Coronary artery (tissue), 2 donors: ENCODE data around the gene PLXNA2.

Experiments used
- DNase-seq: peaks from one replicate; pipeline ENCODE4 v3.0.0-alpha.2; 2017; ENCODE audit warnings: low spot score
- H3K27ac ChIP-seq, 2 donors: fragments of 200-600 bp; sonication (generic); one replicate each; pipeline ENCODE4 v1.5.1; 2016 to 2019
- H3K4me3 ChIP-seq: fragments of 200-600 bp; sonication (generic); 2 replicates; pipeline ENCODE4 v1.5.1; 2016; ENCODE audit warnings: mild to moderate bottlenecking, moderate library complexity
- TF ChIP-seq, protein P1 (sequence below): fragments of 200-600 bp; sonication (generic); IDR thresholded peaks from one replicate; pipeline ENCODE4 v1.5.1; 2019; ENCODE audit warnings: antibody characterized with exemption

PLXNA2 gene

DNA sequence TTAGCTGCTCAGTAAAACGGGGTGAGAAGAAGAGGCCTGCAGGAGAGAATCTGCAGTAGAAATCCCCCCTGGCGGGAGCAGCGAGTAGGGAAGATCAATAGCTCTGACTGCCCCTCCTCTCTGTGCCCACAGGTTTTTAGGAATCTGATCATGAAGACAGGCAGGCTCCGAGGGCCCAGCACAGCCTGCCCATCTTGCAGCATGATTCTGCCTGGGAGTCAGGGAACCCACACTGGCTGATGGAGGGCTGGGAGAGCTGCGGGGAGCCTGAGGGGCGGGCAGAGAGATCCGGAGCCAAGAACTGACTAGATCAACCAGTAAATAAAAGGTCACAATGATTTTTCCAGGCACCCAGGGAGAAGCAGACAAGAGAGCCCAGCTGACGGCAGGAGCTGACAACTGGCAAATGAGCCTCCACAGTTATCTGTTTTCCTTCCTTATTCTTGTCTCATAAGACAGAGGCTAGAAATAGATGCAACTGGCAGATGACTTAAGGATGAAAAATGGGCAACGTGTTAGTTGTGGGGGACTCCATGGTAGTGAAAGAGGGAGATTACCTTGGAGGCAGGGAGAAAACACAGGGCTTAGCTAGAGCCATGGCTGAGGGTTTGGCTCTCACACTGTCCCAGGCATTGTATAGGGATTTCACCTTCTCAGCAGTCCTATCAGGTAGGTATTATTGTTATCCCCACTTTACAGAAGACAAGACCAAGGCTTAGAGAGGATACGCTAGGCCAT, 116.2 kb downstream of the PLXNA2 start:
- H3K27ac ChIP-seq = no peak overlapping the region
- TF ChIP-seq, protein P1, sequence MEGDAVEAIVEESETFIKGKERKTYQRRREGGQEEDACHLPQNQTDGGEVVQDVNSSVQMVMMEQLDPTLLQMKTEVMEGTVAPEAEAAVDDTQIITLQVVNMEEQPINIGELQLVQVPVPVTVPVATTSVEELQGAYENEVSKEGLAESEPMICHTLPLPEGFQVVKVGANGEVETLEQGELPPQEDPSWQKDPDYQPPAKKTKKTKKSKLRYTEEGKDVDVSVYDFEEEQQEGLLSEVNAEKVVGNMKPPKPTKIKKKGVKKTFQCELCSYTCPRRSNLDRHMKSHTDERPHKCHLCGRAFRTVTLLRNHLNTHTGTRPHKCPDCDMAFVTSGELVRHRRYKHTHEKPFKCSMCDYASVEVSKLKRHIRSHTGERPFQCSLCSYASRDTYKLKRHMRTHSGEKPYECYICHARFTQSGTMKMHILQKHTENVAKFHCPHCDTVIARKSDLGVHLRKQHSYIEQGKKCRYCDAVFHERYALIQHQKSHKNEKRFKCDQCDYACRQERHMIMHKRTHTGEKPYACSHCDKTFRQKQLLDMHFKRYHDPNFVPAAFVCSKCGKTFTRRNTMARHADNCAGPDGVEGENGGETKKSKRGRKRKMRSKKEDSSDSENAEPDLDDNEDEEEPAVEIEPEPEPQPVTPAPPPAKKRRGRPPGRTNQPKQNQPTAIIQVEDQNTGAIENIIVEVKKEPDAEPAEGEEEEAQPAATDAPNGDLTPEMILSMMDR = no peak
- no peak overlapping the region for H3K4me3 ChIP-seq
- DNase-seq = no peak

DNA sequence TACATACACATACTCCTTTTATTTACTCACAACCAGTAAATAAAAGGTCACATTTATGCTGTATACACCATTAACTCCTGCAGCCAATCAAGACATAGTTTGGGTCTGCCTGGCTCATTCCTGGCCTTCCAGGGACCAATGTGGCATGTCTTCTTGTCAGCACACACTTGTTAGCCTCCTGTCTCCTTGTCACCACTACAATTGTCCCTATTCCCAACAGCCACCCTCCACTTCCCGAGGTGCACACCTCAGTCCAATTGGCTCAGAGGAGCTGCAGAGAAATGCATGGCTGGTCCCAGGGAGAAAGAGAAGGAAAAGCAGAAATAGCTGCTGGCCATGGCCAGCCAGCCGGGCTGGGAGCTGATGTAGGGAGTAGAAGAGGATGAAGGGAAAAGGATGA, 116.9 kb downstream of the PLXNA2 start:
- Histone ChIP-seq H3K4me3 (no peak overlapping the region), H3K27ac (no peak overlapping the region)
- DNase-seq = no peak
- TF ChIP-seq, protein P1 = no peak

DNA sequence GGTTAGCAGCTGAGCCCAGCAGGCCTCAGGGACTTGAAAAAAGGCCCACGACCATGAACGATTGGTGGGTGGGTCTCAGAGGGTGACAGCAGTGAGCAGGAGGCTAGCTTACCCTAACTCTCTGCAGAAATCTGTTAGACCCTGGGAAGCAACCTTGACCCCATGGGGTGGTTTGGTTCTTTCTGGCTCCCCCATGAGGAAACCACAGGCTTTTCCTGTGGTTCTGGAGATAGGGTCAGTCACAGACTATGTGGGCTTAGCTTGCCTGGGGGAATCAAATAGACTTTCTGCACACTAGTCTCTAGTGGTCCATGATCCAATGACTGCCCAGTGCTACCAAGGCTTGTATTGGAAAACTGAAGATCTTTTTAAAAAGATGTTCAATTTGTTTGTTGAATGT, 118.1 kb downstream of the PLXNA2 start:
- no peak overlapping the region for H3K4me3 ChIP-seq
- H3K27ac ChIP-seq = no peak overlapping the region
- DNase-seq = no peak
- TF ChIP-seq, protein P1 = no peak

DNA sequence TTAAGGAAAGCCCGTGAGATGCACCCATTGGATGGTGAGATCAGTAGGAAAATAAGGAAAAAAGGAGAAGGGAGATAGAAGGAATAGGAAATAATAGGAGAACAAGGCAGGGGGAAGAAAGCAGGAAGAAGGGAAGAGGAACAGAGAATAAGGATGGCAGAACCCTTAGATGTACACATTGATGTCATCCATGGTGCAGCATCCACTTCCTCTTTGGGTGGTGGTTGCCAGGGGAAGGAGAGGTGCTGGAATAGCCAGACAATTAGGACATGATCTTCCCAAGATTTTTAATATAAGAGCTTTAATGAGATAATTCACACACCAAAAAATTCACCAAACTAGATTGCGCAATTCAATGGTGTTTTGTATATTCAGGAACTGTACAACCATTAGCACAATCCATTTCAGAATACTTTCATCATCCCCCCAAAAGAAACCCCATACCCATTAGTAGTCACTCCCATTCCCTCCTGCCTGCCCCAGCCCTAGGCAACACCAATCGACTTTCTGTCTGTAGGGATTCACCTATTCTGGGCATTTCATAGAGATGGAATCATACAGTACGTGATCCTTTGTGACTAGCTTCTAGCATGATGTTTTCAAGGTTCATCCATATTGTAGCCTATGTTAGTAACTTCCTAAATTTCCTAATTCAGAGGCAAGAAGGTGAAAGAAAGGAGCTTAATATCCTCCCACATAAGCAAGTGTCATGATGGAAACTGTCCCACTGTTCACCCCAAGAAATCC, 121.4 kb downstream of the PLXNA2 start:
- TF ChIP-seq, protein P1 = no peak
- no peak for DNase-seq
- Histone ChIP-seq H3K27ac (no peak overlapping the region), H3K4me3 (no peak overlapping the region)

DNA sequence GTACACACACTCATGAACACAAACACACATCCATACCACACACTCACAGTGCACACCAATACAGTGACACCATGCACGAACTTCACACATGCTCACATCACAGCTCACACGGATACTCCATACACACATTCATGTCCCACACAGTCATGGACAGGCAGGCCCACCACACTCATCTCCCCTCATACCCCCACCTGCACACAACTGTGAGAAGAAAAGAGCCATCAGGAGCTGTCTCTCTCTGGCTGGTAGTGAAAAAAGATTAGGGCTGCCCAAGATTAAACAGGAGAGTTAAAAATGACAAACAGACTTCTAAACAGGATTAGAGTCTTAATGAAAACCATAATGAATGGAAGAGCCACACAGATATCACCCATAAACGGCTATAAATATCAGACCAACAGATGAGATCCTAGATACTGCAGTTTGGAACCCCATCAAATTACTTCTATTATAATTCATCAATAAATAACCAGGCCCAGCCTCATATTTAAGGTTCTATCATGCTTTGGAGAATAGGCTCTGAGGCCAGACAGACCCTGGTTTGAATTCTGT, 122.3 kb downstream of the PLXNA2 start:
- Histone ChIP-seq H3K4me3 (no peak overlapping the region), H3K27ac (no peak overlapping the region)
- DNase-seq = no peak
- TF ChIP-seq, protein P1 = no peak

DNA sequence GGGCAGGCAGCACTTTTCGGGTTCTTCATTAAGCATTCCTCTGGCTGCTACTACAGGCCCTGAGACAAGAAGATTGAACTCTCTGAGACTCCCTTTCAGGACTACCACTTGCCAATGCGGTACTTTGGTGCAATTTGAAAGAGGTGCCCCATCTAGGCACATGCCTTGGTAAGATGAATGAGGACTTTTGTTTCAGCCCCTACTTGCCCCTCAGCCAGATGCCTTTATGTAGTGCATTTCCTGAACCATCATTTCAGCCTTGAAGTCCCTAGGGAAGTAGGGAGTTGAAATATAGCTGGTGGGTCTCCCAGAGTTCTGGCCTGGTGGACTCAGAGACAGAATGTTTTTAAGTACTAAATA, 123.8 kb downstream of the PLXNA2 start:
- TF ChIP-seq, protein P1 = no peak

More for the DNA sequence above, 123.8 kb downstream of the PLXNA2 start:
- DNase-seq = no peak
- peak overlapping the region in 1 of 2 donors; percentile 61 for H3K27ac ChIP-seq
- no peak overlapping the region for H3K4me3 ChIP-seq
